Measurements from ENCODE around the gene RMRP.
"Not testable (repeated sequence)": the region's sequence is repeated elsewhere in the genome, so short reads cannot be mapped to it uniquely, and the experiment has no call there.

The RMRP gene

DNA sequence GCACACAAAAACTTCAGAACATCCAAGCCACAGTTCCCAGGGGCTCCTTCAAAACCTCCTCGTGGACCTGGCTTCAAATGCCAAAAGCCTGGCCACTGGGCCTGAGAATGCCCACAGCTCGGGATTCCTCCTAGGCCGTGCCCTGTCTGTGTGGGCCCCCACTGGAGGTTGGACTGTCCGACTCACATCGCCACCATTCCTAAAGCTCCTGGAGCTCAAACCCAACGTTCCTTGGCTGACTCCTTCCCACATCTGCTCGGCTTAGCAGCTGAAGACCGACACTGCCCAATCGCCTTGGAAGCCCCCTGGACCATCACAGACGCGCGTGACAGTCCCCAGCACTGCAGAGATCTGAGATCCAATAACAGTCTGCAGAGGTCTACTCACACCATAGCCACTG, 14.8 kb downstream of the RMRP start:
- H3K4me3 ChIP-seq (ENCODE audit: low read depth, low read length): no peak overlapping the region

DNA sequence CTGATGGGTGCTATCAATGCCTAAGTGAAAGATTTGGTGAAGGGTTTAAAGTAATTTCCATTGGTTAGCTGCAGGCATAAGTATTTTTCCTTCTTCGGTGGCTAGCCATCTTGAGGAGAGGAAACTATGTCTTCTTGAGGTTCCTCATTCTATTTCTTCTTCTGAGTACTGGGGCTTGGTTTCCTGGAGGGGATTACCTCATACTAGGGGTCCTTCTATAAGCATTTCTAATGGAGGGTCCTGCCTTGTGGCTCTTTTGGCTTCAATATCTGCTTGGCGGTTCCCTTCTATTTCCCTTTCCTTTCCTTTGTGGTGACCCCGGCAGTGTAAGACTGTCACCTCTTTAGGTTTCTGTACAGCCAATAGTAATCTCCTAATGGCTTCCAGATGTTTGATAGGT, 16.3 kb downstream of the RMRP start:
- not testable (repeated sequence) for H3K4me3 ChIP-seq (ENCODE audit: low read depth, low read length)

More for the DNA sequence above, 14.8 kb downstream of the RMRP start:
- TF ChIP-seq, protein P1, sequence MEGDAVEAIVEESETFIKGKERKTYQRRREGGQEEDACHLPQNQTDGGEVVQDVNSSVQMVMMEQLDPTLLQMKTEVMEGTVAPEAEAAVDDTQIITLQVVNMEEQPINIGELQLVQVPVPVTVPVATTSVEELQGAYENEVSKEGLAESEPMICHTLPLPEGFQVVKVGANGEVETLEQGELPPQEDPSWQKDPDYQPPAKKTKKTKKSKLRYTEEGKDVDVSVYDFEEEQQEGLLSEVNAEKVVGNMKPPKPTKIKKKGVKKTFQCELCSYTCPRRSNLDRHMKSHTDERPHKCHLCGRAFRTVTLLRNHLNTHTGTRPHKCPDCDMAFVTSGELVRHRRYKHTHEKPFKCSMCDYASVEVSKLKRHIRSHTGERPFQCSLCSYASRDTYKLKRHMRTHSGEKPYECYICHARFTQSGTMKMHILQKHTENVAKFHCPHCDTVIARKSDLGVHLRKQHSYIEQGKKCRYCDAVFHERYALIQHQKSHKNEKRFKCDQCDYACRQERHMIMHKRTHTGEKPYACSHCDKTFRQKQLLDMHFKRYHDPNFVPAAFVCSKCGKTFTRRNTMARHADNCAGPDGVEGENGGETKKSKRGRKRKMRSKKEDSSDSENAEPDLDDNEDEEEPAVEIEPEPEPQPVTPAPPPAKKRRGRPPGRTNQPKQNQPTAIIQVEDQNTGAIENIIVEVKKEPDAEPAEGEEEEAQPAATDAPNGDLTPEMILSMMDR (IDR thresholded peaks at IDR 0.05; ENCODE audit: borderline replicate concordance, insufficient read depth, low read depth, low read length): no peak

DNA sequence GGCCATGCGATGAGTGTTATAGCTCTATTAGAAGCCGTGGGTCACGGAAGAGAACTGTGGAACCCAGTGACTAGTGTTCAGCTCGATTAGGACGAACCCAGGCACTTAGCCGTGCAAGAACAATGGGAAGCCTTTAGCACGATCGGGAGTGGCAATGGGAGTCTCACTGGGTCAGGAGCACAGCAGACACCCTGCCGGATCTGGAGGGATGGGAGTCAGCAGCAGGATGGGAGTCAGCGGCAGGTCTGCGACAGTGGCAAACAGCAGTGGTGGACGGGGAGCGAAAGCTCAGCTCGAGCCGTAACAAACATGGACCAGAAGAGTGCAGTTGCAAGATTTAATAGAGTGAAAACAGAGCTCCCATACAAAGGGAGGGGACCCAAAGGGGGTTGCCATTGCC, 17.4 kb downstream of the RMRP start:
- H3K4me3 ChIP-seq (ENCODE audit: low read depth, low read length): not testable (repeated sequence)

DNA sequence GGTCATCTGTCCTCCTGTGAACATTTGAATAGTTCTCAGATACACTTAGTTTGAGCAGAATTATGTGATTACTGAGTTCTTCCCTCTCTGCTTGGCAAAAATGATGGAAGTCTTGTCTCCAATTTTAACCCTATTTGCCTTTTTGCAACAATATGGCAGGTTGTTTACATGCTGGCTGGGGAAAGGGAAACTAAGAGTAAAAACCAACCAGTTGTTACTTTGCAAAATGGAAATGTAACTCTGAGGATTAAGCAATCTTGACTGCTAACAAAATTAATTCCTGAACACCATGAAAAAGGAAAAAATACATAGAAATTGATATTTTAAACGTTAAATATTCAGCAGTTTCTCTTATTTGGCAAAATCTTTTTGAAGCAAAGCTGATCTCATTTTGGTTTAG, 18.2 kb downstream of the RMRP start:
- no peak overlapping the region for H3K4me3 ChIP-seq (ENCODE audit: low read depth, low read length)
- TF ChIP-seq, protein P1 (IDR thresholded peaks at IDR 0.05; ENCODE audit: borderline replicate concordance, insufficient read depth, low read depth, low read length): no peak

DNA sequence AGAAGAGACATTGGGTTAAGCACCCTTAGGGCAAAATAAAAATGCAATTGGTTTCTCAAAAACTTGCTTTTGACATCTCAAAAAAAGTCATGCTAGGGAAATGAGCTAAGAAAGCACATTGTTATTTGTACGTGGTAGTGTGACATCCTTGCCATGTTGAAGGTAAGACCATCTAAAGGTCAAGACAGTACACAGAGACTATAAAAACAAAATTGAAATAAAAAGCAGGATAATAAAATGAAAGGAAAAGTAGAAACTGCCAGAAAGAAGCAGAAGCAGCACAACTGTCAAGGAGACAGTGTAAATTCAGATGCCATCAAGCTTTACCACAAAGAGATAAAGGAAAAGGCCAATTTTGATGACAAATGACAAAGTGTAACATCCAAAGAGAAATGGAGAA, 18.6 kb downstream of the RMRP start:
- H3K4me3 ChIP-seq (ENCODE audit: low read depth, low read length): not testable (repeated sequence)

DNA sequence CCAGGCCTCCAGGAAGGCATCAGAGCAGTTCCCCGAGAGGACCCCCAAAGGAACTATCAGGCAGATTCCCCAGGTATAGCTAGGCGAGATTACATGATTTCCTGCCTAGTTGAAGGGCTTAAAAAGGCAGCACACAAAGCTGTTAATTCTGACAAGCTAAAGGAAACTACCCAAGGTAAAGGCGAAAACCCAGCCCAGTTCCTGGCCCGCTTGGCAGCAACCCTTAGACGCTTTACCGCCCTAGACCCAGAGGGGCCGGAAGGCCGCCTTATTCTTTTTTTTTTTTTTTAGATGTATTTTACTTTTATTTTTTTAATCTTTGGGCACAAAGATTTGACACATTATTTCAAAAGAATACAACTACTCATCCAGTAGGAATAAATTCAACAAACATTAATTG, 19.1 kb downstream of the RMRP start:
- not testable (repeated sequence) for H3K4me3 ChIP-seq (ENCODE audit: low read depth, low read length)

DNA sequence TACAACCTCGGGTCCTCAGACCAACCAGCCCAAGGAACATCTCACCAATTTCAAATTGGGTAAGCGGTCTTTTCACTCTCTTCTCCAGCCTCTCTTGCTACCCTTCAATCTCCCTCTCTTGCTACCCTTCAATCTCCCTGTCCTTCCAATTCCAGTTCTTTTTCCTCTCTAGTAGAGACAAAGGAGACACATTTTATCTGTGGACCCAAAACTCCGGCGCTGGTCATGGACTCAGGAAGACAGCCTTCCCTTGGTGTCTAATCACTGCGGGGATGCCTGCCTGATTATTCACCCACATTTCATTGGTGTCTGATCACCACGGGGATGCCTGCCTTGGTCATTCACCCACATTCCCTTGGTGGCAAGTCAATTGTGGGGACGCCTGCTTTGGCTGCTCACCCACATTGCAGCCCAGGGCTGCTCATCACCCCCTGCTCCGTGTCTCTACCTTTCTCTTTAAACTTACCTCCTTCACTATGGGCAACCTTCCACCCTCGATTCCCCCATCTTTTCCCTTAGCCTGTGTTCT, 20.3 kb downstream of the RMRP start:
- H3K4me3 ChIP-seq (ENCODE audit: low read depth, low read length): not testable (repeated sequence)

DNA sequence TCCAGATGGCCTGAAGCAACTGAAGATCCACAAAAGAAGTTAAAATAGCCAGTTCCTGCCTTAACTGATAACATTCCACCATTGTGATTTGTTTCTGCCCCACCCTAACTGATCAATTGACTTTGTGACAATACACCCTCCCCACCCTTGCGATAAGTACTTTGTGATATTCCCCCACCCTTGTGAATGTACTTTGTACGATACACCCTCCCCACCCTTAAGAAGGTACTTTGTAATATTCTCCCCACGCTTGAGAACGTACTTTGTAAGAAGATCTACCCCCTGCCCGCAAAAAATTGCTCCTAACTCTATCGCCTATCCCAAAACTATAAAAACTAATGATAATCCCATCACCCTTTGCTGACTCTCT, 21.0 kb downstream of the RMRP start:
- H3K4me3 ChIP-seq (ENCODE audit: low read depth, low read length): not testable (repeated sequence)

DNA sequence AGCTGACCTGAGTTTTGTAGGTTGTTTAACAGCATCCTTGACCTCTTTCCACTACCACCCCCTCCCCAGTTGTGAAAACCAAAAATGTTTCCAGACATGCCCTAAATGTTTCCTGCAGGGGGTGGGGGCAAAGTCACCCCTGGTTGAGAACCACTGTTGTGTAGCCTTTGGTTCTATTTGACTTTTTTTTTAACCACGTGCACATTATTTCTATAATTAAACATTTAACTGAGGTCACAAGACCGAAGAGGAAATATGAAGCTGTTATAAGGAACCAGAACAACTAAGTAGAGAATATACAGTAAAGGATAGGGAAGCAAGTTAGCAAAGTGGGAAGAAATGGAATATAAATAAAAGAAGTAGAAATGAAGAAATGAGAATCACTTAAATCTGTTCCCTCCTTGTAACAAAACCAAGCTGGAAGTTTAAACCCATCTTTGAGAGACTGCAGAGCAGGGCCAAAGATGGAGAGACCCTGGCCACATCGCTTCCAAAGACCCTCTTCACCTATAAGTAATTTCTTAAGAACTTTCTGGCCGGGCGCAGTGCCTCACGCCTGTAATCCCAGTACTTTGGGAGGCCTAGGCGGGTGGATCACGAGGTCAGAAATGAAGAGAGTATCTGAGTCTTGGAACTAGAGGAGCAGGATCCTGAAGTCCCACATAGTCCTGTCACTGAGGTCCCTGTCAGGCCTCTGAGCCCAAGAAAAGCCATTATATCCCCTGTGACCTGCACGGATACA, 21.5 kb downstream of the RMRP start:
- no peak overlapping the region for H3K4me3 ChIP-seq (ENCODE audit: low read depth, low read length)
- TF ChIP-seq, protein P1 (IDR thresholded peaks at IDR 0.05; ENCODE audit: borderline replicate concordance, insufficient read depth, low read depth, low read length): no peak

DNA sequence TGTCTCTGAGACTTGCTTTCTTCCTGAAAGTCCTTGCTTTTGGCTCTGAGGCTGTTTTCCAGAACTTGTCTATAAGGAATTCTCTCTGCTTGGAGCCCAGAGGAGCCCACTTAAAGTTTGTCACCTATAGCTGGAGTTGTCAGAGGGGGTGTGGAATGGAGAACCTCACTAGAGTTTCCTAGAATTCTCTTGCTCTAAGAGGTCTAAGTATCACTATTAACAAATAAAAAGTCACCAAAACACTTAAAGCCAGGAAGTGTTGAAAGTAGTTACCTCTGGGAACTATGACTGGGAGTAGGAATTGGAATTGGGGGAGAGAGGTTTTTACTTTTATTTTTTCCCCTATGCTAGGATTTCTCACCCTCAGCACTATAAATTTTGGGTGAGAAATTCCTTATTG, 22.1 kb downstream of the RMRP start:
- TF ChIP-seq, protein P1 (IDR thresholded peaks at IDR 0.05; ENCODE audit: borderline replicate concordance, insufficient read depth, low read depth, low read length): no peak
- no peak overlapping the region for H3K4me3 ChIP-seq (ENCODE audit: low read depth, low read length)

DNA sequence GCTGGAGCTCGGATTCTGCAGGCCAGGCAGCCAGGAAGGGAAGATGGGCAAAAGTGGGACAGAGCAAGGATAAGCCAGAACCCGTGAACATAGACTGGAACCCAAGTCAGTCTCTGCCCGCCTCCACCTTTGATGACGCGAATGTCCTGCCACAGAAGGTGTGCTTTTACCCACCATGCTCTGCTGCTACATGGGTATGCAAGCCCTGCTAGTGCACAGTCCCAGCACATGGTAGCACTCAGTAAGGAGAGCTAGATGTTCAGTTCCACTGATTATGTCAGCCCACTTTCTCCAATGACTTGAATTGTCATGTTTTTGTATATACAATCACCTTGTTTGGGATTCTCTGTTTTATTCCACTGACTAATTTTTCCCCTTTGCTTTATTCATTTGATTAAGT, 28.2 kb downstream of the RMRP start:
- TF ChIP-seq, protein P1 (IDR thresholded peaks at IDR 0.05; ENCODE audit: borderline replicate concordance, insufficient read depth, low read depth, low read length): no peak
- no peak overlapping the region for H3K4me3 ChIP-seq (ENCODE audit: low read depth, low read length)
